KBM-7 (cell line): ENCODE results near the gene ANKRD34C.

ENCODE experiments used
- DNase-seq: peaks from one replicate; pipeline ENCODE4 v3.0.0-alpha.2; 2015
- in situ Hi-C: fragments of 300-500 bp; cut with MboI; formaldehyde crosslinking; loops from 2 replicates; pipeline ENCODE4 v1.14.3; 2020; ENCODE audit warnings: low sequenced_read_pairs, low pct_unique_long_range_greater_than_20kb, mixed read lengths

ANKRD34C gene

DNA sequence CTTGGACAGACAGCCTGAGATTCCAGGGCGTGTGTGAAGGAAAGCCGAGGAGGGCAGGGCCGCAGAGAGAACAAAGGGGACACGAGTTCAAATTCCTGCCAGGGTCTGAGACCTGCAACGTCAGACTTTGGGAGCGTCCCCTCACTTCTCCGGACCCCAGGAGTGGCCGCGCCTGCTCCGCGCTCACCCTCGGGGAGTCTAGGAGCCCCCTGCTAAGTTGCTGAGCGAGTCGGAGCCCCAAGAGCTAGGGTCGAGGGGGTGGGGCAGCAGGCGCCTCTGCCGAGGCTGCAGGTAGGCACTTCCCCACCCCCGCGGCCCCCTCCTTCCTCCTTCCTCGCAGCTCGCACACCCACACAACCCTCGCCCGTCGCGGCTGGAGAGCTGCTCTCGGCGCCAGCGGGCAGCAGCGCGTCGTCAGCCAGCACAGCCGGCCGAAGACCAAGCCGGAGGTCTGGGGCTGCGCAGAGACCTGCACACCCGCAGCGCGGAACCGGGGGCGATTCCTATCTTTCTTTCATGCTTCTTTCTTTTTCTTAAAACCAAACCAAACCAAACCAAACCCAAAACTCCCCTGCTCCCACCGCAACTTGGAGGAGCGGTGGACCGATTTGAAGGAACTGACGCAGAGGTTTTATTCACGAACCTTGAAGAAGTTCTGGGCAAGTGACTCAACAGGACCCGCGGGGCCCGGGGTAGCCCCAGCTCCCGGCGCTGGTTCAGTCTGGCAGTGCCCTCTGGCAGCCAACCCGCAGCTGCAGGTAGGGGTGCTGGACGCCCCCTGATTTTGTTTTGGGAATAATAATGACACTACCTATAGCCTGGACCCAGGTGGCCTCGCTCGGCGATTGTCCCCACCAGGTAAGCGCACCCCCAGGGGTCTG lies at the start of gene ANKRD34C:
Gene ANKRD34C (plus strand): TSS at position 352 of the 881 bp plus-strand sequence. CDS start 10,563 bp downstream, outside the sequence.
- no peak for DNase-seq
- in situ Hi-C loops: no loop called here

DNA sequence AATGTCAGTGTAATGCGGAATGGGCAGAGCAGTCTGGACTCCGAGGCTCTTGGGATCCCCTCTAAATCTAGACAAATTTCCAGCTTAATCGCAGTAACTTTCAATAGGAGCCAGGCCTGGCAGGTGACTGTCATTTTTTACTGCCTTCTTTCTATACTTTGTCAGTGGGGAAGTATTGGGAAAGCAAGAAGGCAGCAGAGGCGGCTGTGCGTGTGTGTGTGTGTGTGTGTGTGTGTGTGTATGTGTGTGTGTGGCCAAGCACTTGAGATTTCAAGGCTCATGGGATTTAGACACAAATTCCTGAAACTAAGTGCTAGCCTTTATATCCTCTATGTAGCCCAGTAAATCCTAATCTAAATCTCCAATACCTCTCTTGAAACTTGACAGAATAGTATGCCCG lies 49.3 kb upstream of the ANKRD34C start:
- no peak for DNase-seq
- in situ Hi-C loops: no loop called here

DNA sequence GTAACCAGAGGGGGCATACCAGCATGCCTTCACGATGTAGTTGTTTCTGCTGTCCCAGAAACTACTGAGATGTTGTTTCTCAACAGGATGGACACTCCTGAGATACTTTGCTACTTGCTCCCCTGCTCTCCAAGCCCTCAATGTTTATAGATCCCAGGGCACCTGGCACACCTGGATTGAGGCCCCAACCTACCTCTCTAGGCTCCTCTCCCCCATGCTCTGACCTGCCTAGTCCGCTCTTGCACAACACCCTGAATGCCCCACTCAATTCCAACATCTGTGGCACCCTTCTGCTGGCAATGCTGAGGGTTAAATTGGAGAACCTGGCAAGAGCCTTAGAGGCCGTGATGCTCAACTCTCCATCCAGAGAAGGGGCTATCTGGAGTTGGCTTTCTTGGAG lies 42.5 kb upstream of the ANKRD34C start:
- in situ Hi-C loops: no loop called here
- no peak for DNase-seq

DNA sequence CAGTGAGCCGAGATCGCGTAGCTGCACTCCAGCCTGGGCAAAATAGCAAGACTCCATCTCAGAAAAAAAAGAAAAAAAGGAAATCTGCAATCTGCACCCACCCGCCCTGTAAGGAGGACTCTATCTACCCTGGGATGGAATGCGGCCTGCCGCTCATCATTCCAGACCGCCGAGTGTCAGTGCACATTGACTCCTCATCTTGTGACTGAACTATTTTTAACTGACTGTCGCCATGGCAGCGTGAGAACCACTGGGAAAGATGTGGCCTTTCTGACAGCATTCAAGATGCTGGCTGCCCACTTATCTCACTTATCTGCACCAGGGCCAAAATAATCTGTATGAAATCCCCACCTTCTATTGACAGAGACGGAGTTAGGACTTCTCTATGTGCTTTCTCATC lies 38.8 kb upstream of the ANKRD34C start:
- in situ Hi-C loops: no loop called here
- no peak for DNase-seq

DNA sequence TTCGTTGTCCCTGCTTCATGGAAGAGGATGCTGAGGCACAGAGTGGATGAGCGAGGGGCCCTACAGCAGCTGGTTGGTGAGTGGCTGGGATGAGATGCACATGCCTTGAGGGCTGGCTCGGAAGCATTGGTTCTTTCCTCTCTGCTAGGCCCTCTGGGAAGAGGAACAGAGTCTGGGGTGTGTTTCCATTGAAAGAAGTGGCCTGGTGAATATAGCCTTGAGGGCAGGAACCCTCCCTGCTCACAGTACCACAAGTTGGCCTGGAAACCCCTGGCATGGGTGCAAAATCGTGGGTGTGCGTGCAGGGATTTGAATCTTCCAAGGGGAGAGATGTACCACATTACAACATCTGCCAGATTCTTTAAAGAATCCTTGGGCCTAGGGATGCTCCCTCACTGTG lies 37.6 kb upstream of the ANKRD34C start:
- DNase-seq: no peak
- in situ Hi-C loops: no loop called here

DNA sequence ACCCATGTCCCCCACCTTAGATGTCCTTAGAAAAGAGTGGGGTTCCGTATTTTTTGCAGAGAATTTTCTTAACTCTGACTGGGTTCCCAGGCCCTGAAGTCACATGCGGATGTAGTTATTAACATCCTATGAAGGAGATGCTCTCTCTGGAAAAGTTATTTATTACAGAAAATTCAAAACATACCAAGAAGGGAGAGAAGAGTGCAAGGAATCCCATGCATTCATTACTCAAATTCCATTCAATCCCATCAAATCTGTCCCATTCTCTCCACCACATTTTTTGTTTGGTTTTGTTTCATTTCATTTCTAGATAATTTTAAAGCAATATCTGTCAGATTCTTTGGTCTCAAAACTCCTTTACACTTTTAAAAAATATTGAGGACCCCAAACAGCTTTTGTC lies 34.3 kb upstream of the ANKRD34C start:
- in situ Hi-C loops: no loop called here
- no peak for DNase-seq

DNA sequence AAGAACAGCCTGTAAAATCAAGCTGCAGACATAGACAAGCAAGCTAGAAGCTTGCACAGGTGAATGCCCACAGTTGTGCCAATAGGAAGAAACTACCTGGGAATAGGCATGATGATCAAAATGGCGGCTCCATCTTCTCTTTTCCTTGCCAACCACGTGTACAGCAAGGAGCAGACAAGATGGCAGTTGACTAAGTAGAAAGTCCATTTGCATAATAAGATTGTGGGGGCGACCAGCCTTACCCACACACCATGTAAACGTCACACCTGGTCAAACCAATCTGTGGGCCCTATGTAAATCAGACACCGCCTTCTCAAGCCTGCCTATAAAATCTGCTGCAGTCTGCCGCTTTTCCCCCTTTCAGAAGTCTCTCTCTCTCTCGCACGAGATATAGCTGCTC lies 25.1 kb upstream of the ANKRD34C start:
- in situ Hi-C loops: no loop called here
- peak; percentile 7 for DNase-seq

DNA sequence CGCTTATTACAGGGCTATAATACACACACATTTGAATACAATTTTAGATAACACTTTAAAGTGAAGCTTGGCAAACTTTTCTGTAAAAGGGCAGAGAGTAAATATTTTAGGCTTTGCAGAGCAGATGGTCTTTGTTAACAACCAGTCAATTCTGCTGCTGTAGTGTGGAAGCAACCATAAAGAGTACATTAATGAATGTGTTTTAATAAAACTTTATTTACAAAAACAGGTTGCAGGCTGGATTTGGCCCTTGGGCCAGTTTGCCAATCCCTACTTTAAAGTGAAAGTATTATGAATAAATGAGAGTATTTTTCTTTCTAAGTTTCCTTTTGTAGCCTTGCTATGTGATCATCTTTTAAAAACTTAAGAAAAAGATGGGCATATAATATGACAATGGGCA lies 20.7 kb upstream of the ANKRD34C start:
- DNase-seq: no peak
- in situ Hi-C loops: no loop called here

DNA sequence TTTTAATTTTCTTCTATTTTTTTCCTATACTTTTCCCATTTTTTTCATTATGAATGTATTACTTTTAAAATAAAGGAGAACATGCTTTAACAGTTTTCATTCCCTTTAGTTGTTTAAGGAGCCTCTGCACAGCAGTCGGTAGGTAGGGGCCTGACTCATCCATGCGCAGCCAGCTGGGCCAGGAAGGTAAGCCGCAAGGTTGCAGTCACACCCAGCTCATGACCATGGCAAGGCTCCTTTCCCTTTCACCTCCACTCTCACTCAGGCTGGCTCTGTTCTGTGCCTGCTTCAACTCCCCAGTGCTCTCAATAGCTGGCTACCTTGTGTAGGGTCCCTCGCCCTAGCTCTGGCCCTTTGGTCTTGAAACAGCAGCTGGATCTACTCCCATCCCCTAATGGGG lies 17.4 kb upstream of the ANKRD34C start:
- in situ Hi-C loops: no loop called here

DNA sequence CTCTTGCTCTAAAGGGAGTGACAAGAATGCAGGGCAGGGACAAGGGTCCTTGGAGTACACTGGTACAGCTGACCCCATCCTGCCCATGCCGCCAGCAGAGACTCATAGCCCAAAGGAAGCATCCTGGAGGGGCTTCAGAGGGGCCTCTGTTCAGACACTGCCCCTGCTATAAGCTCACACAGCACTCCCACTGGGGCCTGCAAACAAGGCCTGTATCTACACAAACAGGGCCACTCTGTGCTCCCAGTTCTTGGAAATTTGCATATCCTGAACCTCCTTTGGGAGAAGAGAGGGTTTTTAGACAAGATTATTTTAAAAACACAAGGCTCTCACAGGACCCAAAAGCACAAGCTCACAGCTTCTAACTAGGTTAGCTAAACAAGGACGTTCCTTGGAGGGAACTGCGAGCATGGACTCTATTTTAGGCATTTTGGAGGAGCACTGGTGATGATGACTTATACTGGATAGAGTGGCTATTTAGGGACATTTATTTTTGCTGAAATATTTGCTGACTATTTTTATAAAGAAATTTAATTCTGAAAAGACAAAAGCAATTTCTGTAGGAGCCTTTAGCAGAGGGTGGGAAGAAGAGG lies 16.4 kb upstream of the ANKRD34C start:
- DNase-seq: no peak
- in situ Hi-C loops: no loop called here

More for the DNA sequence above, 17.4 kb upstream of the ANKRD34C start:
- DNase-seq: no peak

DNA sequence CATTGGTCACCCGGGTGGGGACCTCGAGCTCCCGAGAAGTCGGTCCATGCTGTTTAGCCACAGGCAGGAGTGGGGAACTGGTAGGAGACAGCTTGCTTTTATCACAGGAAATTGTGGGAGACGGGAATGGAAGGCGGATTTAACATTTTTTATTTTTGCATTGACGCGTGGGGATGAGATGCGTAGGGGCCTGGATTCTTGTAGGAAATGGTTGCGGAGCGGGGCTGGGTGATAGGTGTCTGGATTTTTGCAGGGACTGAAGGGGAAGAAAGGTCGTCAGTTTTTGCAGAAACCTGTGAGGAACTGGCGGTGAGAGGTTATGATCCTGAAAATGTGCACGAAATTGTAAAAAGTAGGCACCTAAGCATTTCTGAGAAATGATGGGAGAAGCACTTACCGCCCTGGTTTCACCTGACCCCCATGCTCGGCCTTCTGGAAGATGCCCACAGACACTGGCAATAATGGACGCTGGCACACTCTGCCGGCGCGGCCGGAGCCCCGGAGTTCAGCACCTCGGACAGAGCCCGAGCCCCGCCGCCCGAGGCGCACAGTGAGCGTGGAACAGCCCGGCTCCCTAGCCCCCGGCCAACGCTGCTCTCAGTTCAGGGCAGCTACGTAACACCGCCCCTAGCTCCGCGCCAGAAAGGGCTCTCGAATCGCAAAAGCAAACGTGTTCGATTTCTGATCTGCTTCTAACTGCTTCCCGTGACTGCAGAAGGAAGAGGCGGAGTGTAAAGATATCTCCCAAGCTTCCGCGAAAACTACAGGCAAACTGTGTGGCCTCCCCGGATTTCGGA lies 928 bp downstream of the ANKRD34C start:
- DNase-seq: peak; percentile 63

DNA sequence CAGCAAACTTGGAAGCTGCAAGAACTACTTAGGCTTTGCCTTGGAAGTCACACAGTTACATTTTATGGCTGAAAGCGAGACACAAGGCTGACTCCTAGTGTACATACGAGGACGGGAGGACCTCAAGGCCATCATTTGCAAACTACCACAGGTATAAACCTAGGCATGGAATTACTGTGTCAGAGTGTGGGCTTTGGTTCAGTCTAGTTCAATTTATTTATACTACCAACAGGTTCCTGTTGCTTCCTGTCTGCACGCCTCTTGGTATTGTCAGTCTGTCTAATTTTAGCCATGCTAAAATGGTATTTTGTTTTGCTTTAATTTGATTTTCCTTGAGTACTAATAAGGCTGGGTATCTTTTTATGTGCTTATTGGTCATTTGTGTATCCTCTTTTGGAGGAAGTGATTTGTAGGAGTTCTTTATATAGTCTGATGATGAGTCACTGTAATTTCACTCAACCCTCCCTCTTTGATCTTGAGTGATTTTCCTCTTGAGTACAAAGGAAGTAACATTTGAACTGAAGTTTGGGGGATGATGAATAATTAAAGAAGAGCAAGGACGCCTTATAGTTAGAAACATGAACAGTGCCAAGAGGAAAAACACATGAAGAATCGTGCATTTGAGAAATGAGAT lies 8.2 kb downstream of the ANKRD34C start:
- DNase-seq: no peak
- in situ Hi-C loops: no loop called here

More for the DNA sequence above, 928 bp downstream of the ANKRD34C start:
- in situ Hi-C loops: no loop called here

DNA sequence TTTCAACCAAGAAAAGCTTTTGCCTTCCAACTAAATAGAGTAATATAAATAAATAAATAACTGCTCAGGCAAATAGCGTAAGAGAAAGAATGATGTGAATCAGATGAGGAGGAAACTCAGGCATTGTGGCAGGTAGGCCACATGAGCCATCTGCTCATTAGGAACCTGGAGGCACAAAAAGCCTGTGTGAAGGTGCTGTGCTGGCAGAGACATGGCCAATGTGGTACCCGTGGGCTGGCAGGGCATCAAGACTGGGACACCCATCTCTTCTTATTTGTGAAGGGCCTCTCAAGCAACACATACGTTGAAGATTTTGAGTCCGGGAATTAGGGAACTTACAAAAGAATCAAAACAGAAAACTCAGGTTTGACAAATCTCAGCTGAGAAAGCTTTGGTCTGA lies 9.5 kb downstream of the ANKRD34C start:
- in situ Hi-C loops: no loop called here
- no peak for DNase-seq

DNA sequence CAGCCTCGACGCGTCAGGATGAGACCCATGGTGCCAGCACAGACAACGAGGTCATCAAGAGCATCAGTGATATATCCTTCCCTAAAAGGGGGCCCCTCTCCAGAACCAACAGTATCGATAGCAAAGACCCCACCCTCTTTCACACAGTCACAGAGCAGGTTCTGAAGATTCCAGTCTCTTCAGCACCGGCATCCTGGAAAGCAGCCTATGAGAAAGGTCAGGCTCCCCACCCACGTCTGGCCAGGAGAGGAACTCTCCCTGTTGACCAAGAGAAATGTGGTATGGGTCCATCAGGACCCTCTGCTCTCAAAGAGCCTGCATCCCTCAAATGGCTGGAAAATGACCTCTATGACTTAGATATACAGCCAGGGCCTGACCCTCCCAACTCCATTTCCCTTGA lies 11.6 kb downstream of the ANKRD34C start:
- in situ Hi-C loops: no loop called here
- DNase-seq: no peak

DNA sequence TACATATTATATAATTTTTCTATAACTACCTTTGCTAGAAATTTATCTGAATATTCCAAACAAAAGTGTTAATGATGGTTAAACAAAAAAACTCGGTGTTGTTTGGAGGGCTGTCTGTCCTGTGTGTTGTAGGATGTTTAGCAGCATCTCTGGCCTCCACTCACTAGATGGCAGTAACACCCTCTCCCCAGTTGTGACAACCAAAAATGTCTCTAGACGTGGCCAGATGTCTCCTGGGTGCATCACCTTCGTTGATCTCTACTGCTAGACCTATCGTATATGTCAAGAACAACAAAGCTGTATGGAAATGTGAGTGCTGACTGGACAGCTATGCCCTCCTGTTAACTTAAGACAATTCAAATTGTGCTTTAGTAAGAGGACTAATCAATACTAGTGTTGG lies 14.1 kb downstream of the ANKRD34C start:
- DNase-seq: peak; percentile 26
- in situ Hi-C loops: no loop called here

DNA sequence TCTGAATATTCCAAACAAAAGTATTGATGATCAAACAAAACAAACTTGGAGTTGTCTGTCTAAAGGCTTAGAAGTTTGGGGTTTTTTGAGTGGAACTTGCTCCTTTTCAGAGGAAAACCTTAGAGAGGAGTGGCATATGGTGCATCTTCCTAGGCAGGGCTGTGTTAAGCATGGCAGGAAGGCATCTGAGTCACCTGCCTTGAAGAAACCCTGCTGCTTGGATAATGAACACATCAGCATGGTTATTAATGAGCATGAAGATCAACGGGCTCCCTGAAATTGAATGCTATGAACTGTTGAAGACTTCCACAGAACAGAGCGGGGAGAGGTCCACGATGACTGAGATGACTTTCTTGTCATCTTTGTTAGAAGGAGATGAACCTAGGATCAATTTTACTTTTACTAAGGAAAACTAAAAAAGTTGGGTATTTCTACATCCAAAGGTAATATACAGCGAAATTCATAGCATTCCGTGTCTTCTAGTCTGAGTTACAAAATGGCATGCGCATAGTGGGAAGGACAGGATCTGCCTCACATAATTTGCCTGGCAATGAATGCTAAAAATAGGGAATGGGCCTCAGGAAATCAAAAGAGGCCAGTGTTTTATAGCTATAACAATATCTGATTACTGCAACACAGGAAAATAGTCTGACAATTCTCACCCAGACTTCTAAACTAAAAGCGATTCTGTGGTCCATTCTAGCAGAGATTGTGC lies 16.8 kb downstream of the ANKRD34C start:
- DNase-seq: no peak
- in situ Hi-C loops: no loop called here

DNA sequence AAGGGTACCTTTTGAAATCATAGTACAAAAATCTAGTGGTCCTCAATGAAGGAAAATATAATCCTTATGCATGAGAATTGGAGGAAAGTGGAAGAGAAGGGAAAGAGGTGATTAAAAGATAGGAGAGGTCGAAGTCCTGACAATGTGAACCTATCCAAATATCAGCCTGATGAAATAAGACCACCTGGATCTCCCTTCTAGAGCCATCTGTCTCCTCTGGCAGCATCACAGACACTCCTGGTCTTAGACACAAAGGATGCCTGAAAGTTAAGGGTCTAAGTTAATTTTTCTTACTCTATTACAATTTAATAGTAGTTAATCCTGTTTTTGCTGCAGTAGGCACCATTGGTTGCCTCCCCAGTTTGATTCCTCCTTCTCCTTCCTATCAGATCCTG lies 17.3 kb downstream of the ANKRD34C start:
- DNase-seq: no peak
- in situ Hi-C loops: no loop called here

DNA sequence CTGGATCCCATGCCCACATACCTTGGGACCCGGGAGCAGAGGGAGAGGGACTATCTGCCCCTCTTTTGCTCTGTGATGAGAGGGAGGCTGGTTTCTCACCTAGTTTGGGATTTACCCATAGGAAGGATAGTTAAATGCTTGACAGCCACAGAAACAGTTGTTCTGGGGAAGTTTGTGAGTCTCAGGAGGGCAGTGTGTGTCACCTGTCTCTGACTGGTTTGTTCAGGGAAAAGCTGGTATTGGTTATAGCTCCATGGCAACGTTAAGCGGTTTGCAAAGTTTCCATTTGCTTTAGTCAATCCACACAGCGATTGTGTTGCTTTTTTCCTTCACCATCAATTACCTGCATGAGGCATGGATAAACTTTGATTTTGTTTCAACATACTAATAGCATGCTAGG lies 24.7 kb downstream of the ANKRD34C start:
- DNase-seq: no peak
- in situ Hi-C loops: no loop called here

DNA sequence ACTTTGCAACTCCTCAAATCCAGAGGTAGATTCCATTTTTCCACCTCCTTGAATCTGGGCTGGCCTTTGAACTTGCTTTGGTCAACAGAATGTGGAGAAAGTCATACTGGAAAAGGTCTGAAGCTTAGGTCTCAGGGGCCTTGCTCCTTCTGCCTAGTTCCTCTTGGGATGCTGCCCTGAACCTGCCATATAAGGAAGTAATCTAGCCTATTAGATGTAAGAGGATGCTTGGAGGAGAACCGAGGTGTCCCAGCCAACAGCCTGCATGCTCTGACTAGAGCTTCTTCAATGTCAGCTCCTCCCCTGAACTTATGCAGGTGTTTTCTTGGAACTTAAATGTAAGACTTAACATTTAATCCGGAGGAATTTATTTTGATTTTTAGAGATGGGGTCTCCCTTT lies 26.4 kb downstream of the ANKRD34C start:
- in situ Hi-C loops: no loop called here
- DNase-seq: peak; percentile 32
